ENCODE measurements around the gene ZFYVE28. TPM values are rescaled to one million over a fixed set of nuclear protein-coding genes. Genes with fewer than 3 reads are reported as not detected.
"Not testable (repeated sequence)": the region's sequence is repeated elsewhere in the genome, so short reads cannot be mapped to it uniquely, and the experiment has no call there.

The ZFYVE28 gene
- 10 to 100 TPM in 3 of 4 donors, 1 to 10 TPM in 1; 8.9 to 19.1 (median 16.4) TPM for total RNA-seq

GRCh38 chr4:2417765-2418649, at the start of gene ZFYVE28:
Gene ZFYVE28, minus strand, starts transcription at chr4:2418645. Its CDS starts 322 bp downstream, at chr4:2418323.
- H3K36me3 ChIP-seq, result no peaks in the 10 kb centered on the region
- H3K27me3 ChIP-seq, result no peaks in the 10 kb centered on the region
- DNase-seq, result peak; percentile 18
- H3K27ac ChIP-seq, result no peak within 1 kb of the TSS
- H3K9me3 ChIP-seq, result no peaks in the 10 kb centered on the region
- H3K4me3 ChIP-seq (replicated peaks in 1 of 3), result peak within 1 kb of the TSS in 2 of 3 donors; percentile 34 to 43
- WGBS, 2 donors, result 2 to 4% methylated on average over 22 to 36 of the region's 90 CpGs
- TF ChIP-seq CTCF (IDR thresholded peaks at IDR 0.05) (no peak), POLR2A (IDR thresholded peaks at IDR 0.05) (peak in 1 of 2 donors; percentile 42)
- H3K4me1 ChIP-seq, result peaks cover 16 to 39% of the 10 kb centered on the region in 2 donors
- intact Hi-C loops (cut with DNase I), result loop anchor here (5.0 kb wide), 2 partner anchors 119 to 156 kb away; partner anchors contain the start of genes FAM193A and MXD4

GRCh38 chr4:2465544-2465943, 47.1 kb upstream of the ZFYVE28 start:
- H3K27me3 ChIP-seq; DNase-seq; H3K4me3 ChIP-seq (replicated peaks in 1 of 3); H3K36me3 ChIP-seq; H3K9me3 ChIP-seq; intact Hi-C loops (cut with DNase I); H3K27ac ChIP-seq: not testable (repeated sequence)
- peaks cover 19 to 26% of the 10 kb centered on the region in 2 donors for H3K4me1 ChIP-seq

- no peaks in the 10 kb centered on the region for H3K36me3 ChIP-seq
- H3K27ac ChIP-seq, result no peak overlapping the region
- intact Hi-C loops (cut with DNase I), result no loop called here
- H3K9me3 ChIP-seq, result no peaks in the 10 kb centered on the region
- 89 to 95% methylated on average over 6 of the region's 6 CpGs for WGBS, 2 donors
- no peak overlapping the region for H3K4me3 ChIP-seq (replicated peaks in 1 of 3)
- peaks cover 14 to 21% of the 10 kb centered on the region in 2 donors for H3K4me1 ChIP-seq
- TF ChIP-seq CTCF (IDR thresholded peaks at IDR 0.05), result no peak
- no peak for TF ChIP-seq POLR2A (IDR thresholded peaks at IDR 0.05)
- DNase-seq, result no peak
- H3K27me3 ChIP-seq, result no peaks in the 10 kb centered on the region
These were observed 46.6 kb upstream of the ZFYVE28 start for GRCh38 chr4:2465032-2465431.

- Histone ChIP-seq H3K27me3 (no peaks in the 10 kb centered on the region), H3K36me3 (no peaks in the 10 kb centered on the region), H3K4me3 (replicated peaks in 1 of 3) (peak overlapping the region in 1 of 3 donors; percentile 55), H3K27ac (no peak overlapping the region), H3K4me1 (peaks cover 10 to 16% of the 10 kb centered on the region in 2 donors), H3K9me3 (no peaks in the 10 kb centered on the region)
- intact Hi-C loops (cut with DNase I), result no loop called here
- no peak for DNase-seq
- TF ChIP-seq POLR2A (IDR thresholded peaks at IDR 0.05), result no peak
- no peak for TF ChIP-seq CTCF (IDR thresholded peaks at IDR 0.05)
- 38 to 52% methylated on average over 15 to 23 of the region's 35 CpGs for WGBS, 2 donors
These were observed 44.7 kb upstream of the ZFYVE28 start for GRCh38 chr4:2462992-2463762.

GRCh38 chr4:2462218-2462991, 44.0 kb upstream of the ZFYVE28 start:
- intact Hi-C loops (cut with DNase I), result no loop called here
- peak; percentile 65 to 69 for DNase-seq
- H3K36me3 ChIP-seq, result no peaks in the 10 kb centered on the region
- TF ChIP-seq CTCF (IDR thresholded peaks at IDR 0.05) (peak in 5 of 6 experiments; percentile 17 to 71 (median 26)), POLR2A (IDR thresholded peaks at IDR 0.05) (no peak)
- H3K9me3 ChIP-seq, result no peaks in the 10 kb centered on the region
- H3K27me3 ChIP-seq, result no peaks in the 10 kb centered on the region
- no peak overlapping the region for H3K27ac ChIP-seq
- H3K4me1 ChIP-seq, result peaks cover 4 to 10% of the 10 kb centered on the region in 2 donors
- peak overlapping the region in 2 of 3 donors; percentile 22 to 55 for H3K4me3 ChIP-seq (replicated peaks in 1 of 3)
- WGBS, 2 donors, result 16 to 40% methylated on average over 10 to 30 of the region's 99 CpGs
